Caco-2 (cell line): ENCODE data around the gene HAPLN1. TPM values are rescaled to one million over a fixed set of nuclear protein-coding genes. Genes with fewer than 3 reads are reported as not detected.

ENCODE experiments used
- BruUV-seq: library from RNA; stranded (reverse); fragments of 400-500 nt; replicated peaks from 2 replicates; lab custom pipeline; 2021; lab: Mats Ljungman, UMichigan
- CTCF ChIA-PET: fragments of 300-600 bp; sonication (Branson Sonifier 250); formaldehyde crosslinking; loops from one replicate; lab custom pipeline; 2022; ENCODE audit warnings: antibody characterized with exemption; lab: Charles Lee
- POLR2A ChIA-PET: fragments of 300-600 bp; sonication (Branson Sonifier 250); formaldehyde crosslinking; loops from one replicate; lab custom pipeline; 2022; ENCODE audit warnings: antibody characterized with exemption; lab: Charles Lee
- DNase-seq, 2 experiments: peaks; one replicate each; pipeline versions ENCODE4 v3.0.0 to v3.0.0-alpha.2; 2020 to 2022
- H3K27me3 ChIP-seq: replicated peaks from 2 replicates; pipeline ENCODE4 v1.6.0; 2011; ENCODE audit warnings: low read length; ENCODE audit not compliant: control insufficient read depth, insufficient read depth
- H3K36me3 ChIP-seq: 2 replicates; pipeline ENCODE4 v1.5.1; 2011; ENCODE audit warnings: low read length; ENCODE audit not compliant: control insufficient read depth, insufficient read depth
- H3K4me1 ChIP-seq: fragments of 250-450 bp; sonication (Bioruptor Pico); 2 replicates; pipeline ENCODE4 v1.5.1; 2020; ENCODE audit warnings: mild to moderate bottlenecking
- H3K4me3 ChIP-seq: 2 replicates; pipeline ENCODE4 v1.5.1; 2011; ENCODE audit warnings: low read depth, mild to moderate bottlenecking, control low read depth, low read length
- H3K9me3 ChIP-seq: fragments of 250-450 bp; sonication (Bioruptor Pico); 2 replicates; pipeline ENCODE4 v1.5.1; 2020; ENCODE audit warnings: mild to moderate bottlenecking, moderate library complexity
- H3K27ac Mint-ChIP-seq: one replicate; pipeline ENCODE4 v1.8.0; 2022; ENCODE audit warnings: mixed read lengths; ENCODE audit not compliant: unreplicated experiment
- H3K27me3 Mint-ChIP-seq: one replicate; pipeline ENCODE4 v1.8.0; 2022; ENCODE audit warnings: mixed read lengths; ENCODE audit not compliant: insufficient read depth, unreplicated experiment
- H3K36me3 Mint-ChIP-seq: one replicate; pipeline ENCODE4 v1.8.0; 2022; ENCODE audit warnings: mild to moderate bottlenecking, mixed read lengths; ENCODE audit not compliant: insufficient read depth, unreplicated experiment
- H3K4me1 Mint-ChIP-seq: one replicate; pipeline ENCODE4 v1.8.0; 2022; ENCODE audit warnings: low read depth, mixed read lengths; ENCODE audit not compliant: unreplicated experiment
- H3K4me3 Mint-ChIP-seq: one replicate; pipeline ENCODE4 v1.8.0; 2022; ENCODE audit warnings: mild to moderate bottlenecking, moderate library complexity, mixed read lengths; ENCODE audit not compliant: unreplicated experiment
- H3K9me3 Mint-ChIP-seq: one replicate; pipeline ENCODE4 v1.8.0; 2022; ENCODE audit warnings: mixed read lengths; ENCODE audit not compliant: unreplicated experiment
- CTCF ChIP-seq, 2 experiments: fragments of 200-600 bp in 1 of 2; IDR thresholded peaks; 1 replicate in 1 of 2; 2 replicates in 1 of 2; pipeline versions ENCODE4 v1.5.1 to v1.8.0; 2011 to 2022; ENCODE audit warnings: antibody characterized with exemption in 1 of 2, control low read depth in 1 of 2, inconsistent platforms in 1 of 2, low read depth in 1 of 2, low read length in 1 of 2, mild to moderate bottlenecking in 1 of 2, moderate library complexity in 1 of 2; ENCODE audit not compliant: insufficient read depth in 1 of 2, severe bottlenecking in 1 of 2, unreplicated experiment in 1 of 2
- intact Hi-C: fragments of 100-400 bp; cut with micrococcal nuclease; formaldehyde crosslinking; loops from one replicate; pipeline ENCODE4 v1.10.0; 2022; ENCODE audit not compliant: unreplicated experiment
- total RNA-seq: library from RNA; stranded (reverse); gene quantifications from 2 replicates; pipeline ENCODE4 v1.2.3, GENCODE V29; 2022

HAPLN1 gene
- total RNA-seq, 1 experiment from 2014 or later = 2.4 TPM

GRCh38 chr5:83689881-83690280 lies 30.8 kb downstream of the HAPLN1 start:
- BruUV-seq = no TSS peak
- no peaks in the 10 kb centered on the region for H3K9me3 Mint-ChIP-seq
- Histone ChIP-seq H3K4me1 (no peaks in the 10 kb centered on the region; the same call in 1 of the 2 replicates), H3K27me3 (no peaks in the 10 kb centered on the region), H3K4me3 (no peak overlapping the region), H3K36me3 (no peaks in the 10 kb centered on the region), H3K9me3 (no peaks in the 10 kb centered on the region; the same call in 1 of the 2 replicates)
- DNase-seq = no peak
- no peaks in the 10 kb centered on the region for H3K36me3 Mint-ChIP-seq
- no peak overlapping the region for H3K27ac Mint-ChIP-seq
- intact Hi-C loops = no loop called here
- POLR2A ChIA-PET = no interaction called here
- H3K4me1 Mint-ChIP-seq = no peaks in the 10 kb centered on the region
- peaks cover 6% of the 10 kb centered on the region for H3K27me3 Mint-ChIP-seq
- H3K4me3 Mint-ChIP-seq = no peak overlapping the region
- CTCF ChIA-PET = no interaction called here
- TF ChIP-seq CTCF (IDR thresholded peaks at IDR 0.05; ENCODE audit: insufficient read depth in 1 of 2, low read depth in 1 of 2, low read length in 1 of 2, severe bottlenecking in 1 of 2, unreplicated experiment in 1 of 2) = no peak

- H3K27me3 Mint-ChIP-seq = peaks cover 6% of the 10 kb centered on the region
- Histone ChIP-seq H3K36me3 (no peaks in the 10 kb centered on the region), H3K27me3 (no peaks in the 10 kb centered on the region), H3K4me1 (peaks cover 7% of the 10 kb centered on the region), H3K4me3 (no peak overlapping the region), H3K9me3 (no peaks in the 10 kb centered on the region; the same call in 1 of the 2 replicates)
- ChIA-PET POLR2A (no interaction called here), CTCF (no interaction called here)
- intact Hi-C loops = no loop called here
- no peak overlapping the region for H3K4me3 Mint-ChIP-seq
- no peaks in the 10 kb centered on the region for H3K9me3 Mint-ChIP-seq
- peaks cover 14% of the 10 kb centered on the region for H3K4me1 Mint-ChIP-seq
- H3K36me3 Mint-ChIP-seq = no peaks in the 10 kb centered on the region
- H3K27ac Mint-ChIP-seq = no peak overlapping the region
- TF ChIP-seq CTCF (IDR thresholded peaks at IDR 0.05; ENCODE audit: insufficient read depth in 1 of 2, low read depth in 1 of 2, low read length in 1 of 2, severe bottlenecking in 1 of 2, unreplicated experiment in 1 of 2) = no peak
- no TSS peak for BruUV-seq
- DNase-seq = no peak
These were observed 32.4 kb downstream of the HAPLN1 start for GRCh38 chr5:83688281-83688680.

GRCh38 chr5:83687124-83687619 lies 33.5 kb downstream of the HAPLN1 start:
- H3K36me3 Mint-ChIP-seq = no peaks in the 10 kb centered on the region
- POLR2A ChIA-PET = no interaction called here
- no peak for DNase-seq

More at GRCh38 chr5:83687124-83687619, 33.5 kb downstream of the HAPLN1 start:
- Histone ChIP-seq H3K36me3 (no peaks in the 10 kb centered on the region), H3K27me3 (no peaks in the 10 kb centered on the region), H3K9me3 (no peaks in the 10 kb centered on the region; the same call in 1 of the 2 replicates), H3K4me3 (no peak overlapping the region), H3K4me1 (peaks cover 7% of the 10 kb centered on the region)
- peaks cover 14% of the 10 kb centered on the region for H3K4me1 Mint-ChIP-seq
- H3K9me3 Mint-ChIP-seq = no peaks in the 10 kb centered on the region
- no peak overlapping the region for H3K4me3 Mint-ChIP-seq
- CTCF ChIA-PET = no interaction called here
- H3K27ac Mint-ChIP-seq = no peak overlapping the region
- intact Hi-C loops = no loop called here
- no TSS peak for BruUV-seq
- peaks cover 4% of the 10 kb centered on the region for H3K27me3 Mint-ChIP-seq
- no peak for TF ChIP-seq CTCF (IDR thresholded peaks at IDR 0.05; ENCODE audit: insufficient read depth in 1 of 2, low read depth in 1 of 2, low read length in 1 of 2, severe bottlenecking in 1 of 2, unreplicated experiment in 1 of 2)
